ENCODE results near the gene CD2BP2. TPM values are rescaled to one million over a fixed set of nuclear protein-coding genes. Genes with fewer than 3 reads are reported as not detected.

The CD2BP2 gene
- total RNA-seq, 1 experiment from 2014 or later, result 51.8 TPM

GRCh38 chr16:30372038-30372712 is 17.1 kb upstream of the CD2BP2 start:
- H3K4me1 ChIP-seq, result peaks cover 36% of the 10 kb centered on the region
- intact Hi-C loops (cut with micrococcal nuclease; ENCODE audit: unreplicated experiment), result no loop called here
- H3K4me3 ChIP-seq (ENCODE audit: low read depth, low read length), result no peak overlapping the region
- H3K9me3 ChIP-seq, result no peaks in the 10 kb centered on the region
- no peaks in the 10 kb centered on the region for H3K36me3 ChIP-seq (ENCODE audit: control insufficient read depth, insufficient read depth, low read length)
- peaks cover 32% of the 10 kb centered on the region for H3K4me1 Mint-ChIP-seq (ENCODE audit: low read depth, unreplicated experiment)
- peak overlapping the region; percentile 99 for H3K27ac Mint-ChIP-seq (ENCODE audit: unreplicated experiment)
- CTCF ChIA-PET, result interaction anchor here (1.9 to 2.0 kb wide), 2 partner anchors 23 to 37 kb away, joined by 17 to 18 read pairs; partner anchors contain the start of gene ZNF48
- H3K9me3 Mint-ChIP-seq (ENCODE audit: unreplicated experiment), result no peaks in the 10 kb centered on the region
- POLR2A ChIA-PET, result interaction anchor here (0.5 to 2.0 kb wide), 5 partner anchors 18 to 309 kb away, joined by 3 to 30 read pairs (median 10); partner anchors contain the start of genes ALDOA, CD2BP2, ZNF48 and ZNF771
- BruUV-seq (replicated peaks), result no TSS peak
- DNase-seq, result no peak
- H3K4me3 Mint-ChIP-seq (ENCODE audit: unreplicated experiment), result peak overlapping the region; percentile 83
- no peaks in the 10 kb centered on the region for H3K27me3 ChIP-seq (replicated peaks; ENCODE audit: control insufficient read depth, insufficient read depth, low read length)
- peaks cover 13% of the 10 kb centered on the region for H3K36me3 Mint-ChIP-seq (ENCODE audit: insufficient read depth, unreplicated experiment)
- TF ChIP-seq CTCF (IDR thresholded peaks at IDR 0.05; ENCODE audit: insufficient read depth in 1 of 2, low read depth in 1 of 2, low read length in 1 of 2, severe bottlenecking in 1 of 2, unreplicated experiment in 1 of 2), result no peak
- no peaks in the 10 kb centered on the region for H3K27me3 Mint-ChIP-seq (ENCODE audit: insufficient read depth, unreplicated experiment)

GRCh38 chr16:30371248-30371816 is 16.2 kb upstream of the CD2BP2 start:
- no peaks in the 10 kb centered on the region for H3K36me3 ChIP-seq (ENCODE audit: control insufficient read depth, insufficient read depth, low read length)
- Mint-ChIP-seq H3K4me3 (ENCODE audit: unreplicated experiment) (peak overlapping the region; percentile 83), H3K4me1 (ENCODE audit: low read depth, unreplicated experiment) (peaks cover 33% of the 10 kb centered on the region), H3K27me3 (ENCODE audit: insufficient read depth, unreplicated experiment) (no peaks in the 10 kb centered on the region), H3K27ac (ENCODE audit: unreplicated experiment) (peak overlapping the region; percentile 99), H3K9me3 (ENCODE audit: unreplicated experiment) (no peaks in the 10 kb centered on the region), H3K36me3 (ENCODE audit: insufficient read depth, unreplicated experiment) (peaks cover 18% of the 10 kb centered on the region)
- no peaks in the 10 kb centered on the region for H3K9me3 ChIP-seq
- H3K27me3 ChIP-seq (replicated peaks; ENCODE audit: control insufficient read depth, insufficient read depth, low read length), result no peaks in the 10 kb centered on the region
- CTCF ChIA-PET, result interaction anchor here (0.7 to 2.2 kb wide), 16 partner anchors 15 to 339 kb away, joined by 3 to 18 read pairs (median 4); partner anchors contain the start of genes CD2BP2, DCTPP1, PRR14 and TBX6
- no peak for DNase-seq
- H3K4me3 ChIP-seq (ENCODE audit: low read depth, low read length), result peak overlapping the region; percentile 37
- POLR2A ChIA-PET, result interaction anchor here (0.6 to 2.0 kb wide), 16 partner anchors 11 to 305 kb away, joined by 3 to 30 read pairs (median 6); partner anchors contain the start of genes ALDOA, CD2BP2, DCTPP1 and SEPTIN1
- BruUV-seq (replicated peaks), result TSS peak; percentile 95
- intact Hi-C loops (cut with micrococcal nuclease; ENCODE audit: unreplicated experiment), result no loop called here
- peaks cover 28% of the 10 kb centered on the region for H3K4me1 ChIP-seq
- no peak for TF ChIP-seq CTCF (IDR thresholded peaks at IDR 0.05; ENCODE audit: insufficient read depth in 1 of 2, low read depth in 1 of 2, low read length in 1 of 2, severe bottlenecking in 1 of 2, unreplicated experiment in 1 of 2)

DNA sequence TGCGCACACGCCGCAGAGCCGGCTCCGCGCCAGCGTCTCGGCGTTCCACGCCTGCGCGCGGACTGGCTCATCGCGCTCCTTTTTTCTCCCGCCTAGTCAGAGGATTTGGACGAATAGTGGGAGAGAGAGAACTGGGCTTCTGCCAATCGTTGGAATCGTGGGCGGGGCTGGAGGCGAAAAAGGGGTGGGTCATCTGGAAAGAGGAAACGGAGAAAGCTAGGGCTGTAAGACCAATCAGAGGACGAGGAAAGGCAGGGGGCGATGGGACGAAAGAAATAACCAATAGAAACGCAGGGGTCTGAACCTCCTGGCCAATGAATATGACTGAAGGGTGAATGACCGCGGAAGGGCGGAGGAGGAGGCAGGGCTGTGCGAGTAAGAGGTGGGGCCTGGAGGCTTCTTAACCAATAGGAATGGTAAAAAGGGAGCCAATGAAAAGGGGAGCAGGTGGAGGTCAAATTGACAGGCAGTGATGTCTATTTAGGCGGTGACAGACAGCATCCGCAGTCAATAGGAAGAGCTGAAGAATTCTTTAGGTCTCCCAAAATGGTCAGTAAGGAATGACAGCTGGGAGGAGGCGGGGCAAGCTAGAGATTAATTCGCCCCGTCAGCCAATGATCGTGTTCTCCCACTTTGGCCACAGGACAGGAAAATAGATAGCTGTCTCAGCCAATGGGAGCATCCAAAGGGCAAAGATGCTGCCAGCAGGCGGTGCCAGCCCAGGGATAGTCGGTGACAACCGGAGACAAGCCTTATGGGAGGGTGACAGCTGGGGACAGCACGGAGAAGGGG is 15.5 kb upstream of the CD2BP2 start, which contains the start of gene TBC1D10B:
Gene TBC1D10B, minus strand, starts transcription at position 39 of the 792 bp plus-strand sequence. CDS start 311 bp downstream, outside the sequence.
- Mint-ChIP-seq H3K36me3 (ENCODE audit: insufficient read depth, unreplicated experiment) (peaks cover 21% of the 10 kb centered on the region), H3K27me3 (ENCODE audit: insufficient read depth, unreplicated experiment) (no peaks in the 10 kb centered on the region), H3K27ac (ENCODE audit: unreplicated experiment) (peak within 1 kb of the TSS; percentile 99), H3K4me3 (ENCODE audit: unreplicated experiment) (peak within 1 kb of the TSS; percentile 83), H3K9me3 (ENCODE audit: unreplicated experiment) (no peaks in the 10 kb centered on the region), H3K4me1 (ENCODE audit: low read depth, unreplicated experiment) (peaks cover 33% of the 10 kb centered on the region)
- peak; percentile 98 to 99 for DNase-seq
- peak; percentile 17 to 40 for TF ChIP-seq CTCF (IDR thresholded peaks at IDR 0.05; ENCODE audit: insufficient read depth in 1 of 2, low read depth in 1 of 2, low read length in 1 of 2, severe bottlenecking in 1 of 2, unreplicated experiment in 1 of 2)
- peak within 1 kb of the TSS; percentile 63 for H3K4me3 ChIP-seq (ENCODE audit: low read depth, low read length)
- intact Hi-C loops (cut with micrococcal nuclease; ENCODE audit: unreplicated experiment), result no loop called here
- BruUV-seq (replicated peaks), result no TSS peak
- H3K27me3 ChIP-seq (replicated peaks; ENCODE audit: control insufficient read depth, insufficient read depth, low read length), result no peaks in the 10 kb centered on the region
- POLR2A ChIA-PET, result interaction anchor here (0.6 to 2.0 kb wide), 18 partner anchors 11 to 305 kb away, joined by 3 to 30 read pairs (median 6); partner anchors contain the start of genes ALDOA, CD2BP2, DCTPP1 and SEPTIN1
- H3K4me1 ChIP-seq, result peaks cover 21% of the 10 kb centered on the region
- CTCF ChIA-PET, result interaction anchor here (0.6 to 2.2 kb wide), 20 partner anchors 11 to 339 kb away, joined by 3 to 18 read pairs (median 4); partner anchors contain the start of genes CD2BP2, DCTPP1, PRR14 and TBX6
- no peaks in the 10 kb centered on the region for H3K9me3 ChIP-seq
- H3K36me3 ChIP-seq (ENCODE audit: control insufficient read depth, insufficient read depth, low read length), result no peaks in the 10 kb centered on the region

Data from Caco-2 (cell line).